H1 (cell line): ENCODE results near the gene CYP1B1. TPM values are rescaled to one million over a fixed set of nuclear protein-coding genes. Genes with fewer than 3 reads are reported as not detected.

ENCODE experiments used
- MAX ChIP-seq: IDR thresholded peaks from 2 replicates; pipeline ENCODE4 v1.6.1; 2012; ENCODE audit warnings: inconsistent platforms
- RFX5 ChIP-seq: IDR thresholded peaks from 2 replicates; pipeline ENCODE4 v1.6.1; 2011; ENCODE audit warnings: low read depth, low read length, improper control_type of control experiment, borderline replicate concordance
- TBP ChIP-seq: IDR thresholded peaks from 2 replicates; pipeline ENCODE4 v1.6.1; 2011; ENCODE audit warnings: low read depth, low read length, improper control_type of control experiment
- polyA plus RNA-seq, 7 experiments: library from polyadenylated mRNA; depleted of rRNA in 3 of 7; stranded (reverse) in 5 of 7; unstranded in 2 of 7; fragments of >200 nt in 5 of 7; fragments of 200-250 nt in 2 of 7; gene quantifications; 1 replicate in 5 of 7; 2 replicates in 1 of 7; 4 replicates in 1 of 7; pipeline versions ENCODE4 v1.2.1 to v1.2.3, GENCODE V29; 2011 to 2013; ENCODE audit warnings: missing spikeins in 2 of 7, mixed read lengths in 2 of 7
- total RNA-seq: library from RNA; stranded (reverse); fragmentation: NEBNext Ultra II Directional; extraction: Animal tissue kit (Norgen Biotek cat#: 25700); gene quantifications from 2 replicates; pipeline ENCODE4 v1.2.1, GENCODE V29; 2021

CYP1B1 gene
- total and polyA plus RNA-seq, 2 of the 8 experiments (the other 6 are each of a cell fraction or from before 2014, with no cell fraction given), result 1.3 to 5.7 TPM

- TF ChIP-seq MAX (peak; percentile 49; the same call in 1 of the 2 replicates), RFX5 (no peak), TBP (no peak)
- TF ChIP-seq, all 59 proteins: peak for 9
Measured at GRCh38 chr2:38076710-38077430, 919 bp upstream of the CYP1B1 start (continued).
